HL-60 (cell line): ENCODE measurements around the gene SDK1.

ENCODE experiments used
- GABPA ChIP-seq: IDR thresholded peaks from 2 replicates; pipeline ENCODE4 v1.6.1; 2012; ENCODE audit warnings: low read depth
- POLR2AphosphoS5 ChIP-seq: IDR thresholded peaks from 2 replicates; pipeline ENCODE4 v1.6.1; 2012; ENCODE audit warnings: low read depth
- TF ChIP-seq, protein P1 (sequence below): IDR thresholded peaks from one replicate; pipeline ENCODE4 v1.5.1; 2011; ENCODE audit warnings: low read length, control low read depth, inconsistent platforms; ENCODE audit not compliant: insufficient read depth
- TF ChIP-seq, protein P2 (sequence below): IDR thresholded peaks from 2 replicates; pipeline ENCODE4 v1.6.1; 2012; ENCODE audit warnings: low read depth; ENCODE audit not compliant: insufficient replicate concordance

DNA sequence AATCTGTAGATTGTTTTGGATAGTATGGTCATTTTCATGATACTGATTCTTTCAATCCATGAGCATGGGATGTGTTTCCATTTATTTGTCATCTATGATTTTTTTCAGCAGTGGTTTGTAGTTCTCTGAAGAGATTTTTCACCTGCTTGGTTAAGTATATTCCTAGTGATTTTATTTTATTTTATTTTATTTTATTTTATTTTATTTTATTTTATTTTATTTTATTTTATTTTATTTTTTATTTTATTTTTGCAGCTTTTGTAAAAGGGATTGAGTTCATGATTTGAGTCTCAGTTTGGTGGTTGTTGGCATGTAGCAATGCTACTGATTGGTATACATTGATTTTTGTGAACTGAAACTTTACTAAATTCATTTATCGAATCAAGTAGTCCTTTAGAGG is 404.2 kb downstream of the SDK1 start:
- TF ChIP-seq, protein P1, sequence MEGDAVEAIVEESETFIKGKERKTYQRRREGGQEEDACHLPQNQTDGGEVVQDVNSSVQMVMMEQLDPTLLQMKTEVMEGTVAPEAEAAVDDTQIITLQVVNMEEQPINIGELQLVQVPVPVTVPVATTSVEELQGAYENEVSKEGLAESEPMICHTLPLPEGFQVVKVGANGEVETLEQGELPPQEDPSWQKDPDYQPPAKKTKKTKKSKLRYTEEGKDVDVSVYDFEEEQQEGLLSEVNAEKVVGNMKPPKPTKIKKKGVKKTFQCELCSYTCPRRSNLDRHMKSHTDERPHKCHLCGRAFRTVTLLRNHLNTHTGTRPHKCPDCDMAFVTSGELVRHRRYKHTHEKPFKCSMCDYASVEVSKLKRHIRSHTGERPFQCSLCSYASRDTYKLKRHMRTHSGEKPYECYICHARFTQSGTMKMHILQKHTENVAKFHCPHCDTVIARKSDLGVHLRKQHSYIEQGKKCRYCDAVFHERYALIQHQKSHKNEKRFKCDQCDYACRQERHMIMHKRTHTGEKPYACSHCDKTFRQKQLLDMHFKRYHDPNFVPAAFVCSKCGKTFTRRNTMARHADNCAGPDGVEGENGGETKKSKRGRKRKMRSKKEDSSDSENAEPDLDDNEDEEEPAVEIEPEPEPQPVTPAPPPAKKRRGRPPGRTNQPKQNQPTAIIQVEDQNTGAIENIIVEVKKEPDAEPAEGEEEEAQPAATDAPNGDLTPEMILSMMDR, result no peak
- TF ChIP-seq, protein P2, sequence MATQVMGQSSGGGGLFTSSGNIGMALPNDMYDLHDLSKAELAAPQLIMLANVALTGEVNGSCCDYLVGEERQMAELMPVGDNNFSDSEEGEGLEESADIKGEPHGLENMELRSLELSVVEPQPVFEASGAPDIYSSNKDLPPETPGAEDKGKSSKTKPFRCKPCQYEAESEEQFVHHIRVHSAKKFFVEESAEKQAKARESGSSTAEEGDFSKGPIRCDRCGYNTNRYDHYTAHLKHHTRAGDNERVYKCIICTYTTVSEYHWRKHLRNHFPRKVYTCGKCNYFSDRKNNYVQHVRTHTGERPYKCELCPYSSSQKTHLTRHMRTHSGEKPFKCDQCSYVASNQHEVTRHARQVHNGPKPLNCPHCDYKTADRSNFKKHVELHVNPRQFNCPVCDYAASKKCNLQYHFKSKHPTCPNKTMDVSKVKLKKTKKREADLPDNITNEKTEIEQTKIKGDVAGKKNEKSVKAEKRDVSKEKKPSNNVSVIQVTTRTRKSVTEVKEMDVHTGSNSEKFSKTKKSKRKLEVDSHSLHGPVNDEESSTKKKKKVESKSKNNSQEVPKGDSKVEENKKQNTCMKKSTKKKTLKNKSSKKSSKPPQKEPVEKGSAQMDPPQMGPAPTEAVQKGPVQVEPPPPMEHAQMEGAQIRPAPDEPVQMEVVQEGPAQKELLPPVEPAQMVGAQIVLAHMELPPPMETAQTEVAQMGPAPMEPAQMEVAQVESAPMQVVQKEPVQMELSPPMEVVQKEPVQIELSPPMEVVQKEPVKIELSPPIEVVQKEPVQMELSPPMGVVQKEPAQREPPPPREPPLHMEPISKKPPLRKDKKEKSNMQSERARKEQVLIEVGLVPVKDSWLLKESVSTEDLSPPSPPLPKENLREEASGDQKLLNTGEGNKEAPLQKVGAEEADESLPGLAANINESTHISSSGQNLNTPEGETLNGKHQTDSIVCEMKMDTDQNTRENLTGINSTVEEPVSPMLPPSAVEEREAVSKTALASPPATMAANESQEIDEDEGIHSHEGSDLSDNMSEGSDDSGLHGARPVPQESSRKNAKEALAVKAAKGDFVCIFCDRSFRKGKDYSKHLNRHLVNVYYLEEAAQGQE, result no peak
- TF ChIP-seq POLR2AphosphoS5, result no peak
- no peak for TF ChIP-seq GABPA
